Activated CD8-positive, alpha-beta T cell treated with anti-CD3 and anti-CD28 coated beads for 36 hours (primary cell): Measurements from ENCODE around the gene F8. TPM values are rescaled to one million over a fixed set of nuclear protein-coding genes. Genes with fewer than 3 reads are reported as not detected.

ENCODE experiments used
- ATAC-seq: fragments of 200-7000 bp; cut with Tn5 transposase; one replicate; pipeline ENCODE4 v1.10.0; 2021; ENCODE audit warnings: mild to moderate bottlenecking, moderate library complexity
- CTCF ChIA-PET: fragments of 350-600 bp; sonication (Branson Sonifier 250); formaldehyde crosslinking; loops from one replicate; lab custom pipeline; 2021; ENCODE audit warnings: antibody characterized with exemption; lab: Charles Lee
- POLR2A ChIA-PET: fragments of 350-600 bp; sonication (Branson Sonifier 250); formaldehyde crosslinking; loops from one replicate; lab custom pipeline; 2021; ENCODE audit warnings: antibody characterized with exemption; lab: Charles Lee
- DNase-seq: peaks from one replicate; pipeline ENCODE4 v3.0.0-alpha.2; 2020
- H3K27ac Mint-ChIP-seq: one replicate; pipeline ENCODE4 v1.8.0; 2021; ENCODE audit warnings: mild to moderate bottlenecking, mixed read lengths
- H3K27me3 Mint-ChIP-seq: one replicate; pipeline ENCODE4 v1.8.0; 2021; ENCODE audit warnings: mixed read lengths
- H3K36me3 Mint-ChIP-seq: one replicate; pipeline ENCODE4 v1.8.0; 2021; ENCODE audit warnings: low read depth, mixed read lengths
- H3K4me1 Mint-ChIP-seq: one replicate; pipeline ENCODE4 v1.8.0; 2021; ENCODE audit warnings: low read depth, mixed read lengths
- H3K4me3 Mint-ChIP-seq: one replicate; pipeline ENCODE4 v1.8.0; 2021; ENCODE audit warnings: mild to moderate bottlenecking, moderate library complexity, mixed read lengths
- H3K9me3 Mint-ChIP-seq: one replicate; pipeline ENCODE4 v1.8.0; 2021; ENCODE audit warnings: mixed read lengths
- intact Hi-C: fragments of 100-400 bp; cut with micrococcal nuclease; formaldehyde crosslinking; loops from one replicate; pipeline ENCODE4 v1.10.0; 2022
- total RNA-seq, 2 experiments: library from RNA; stranded (reverse); gene quantifications; one replicate each; pipeline ENCODE4 v1.2.3, GENCODE V29; 2021
- TF ChIP-seq, protein P1 (sequence below): fragments of 200-600 bp; IDR thresholded peaks from one replicate; pipeline ENCODE4 v1.8.0; 2022; ENCODE audit warnings: antibody characterized with exemption, mild to moderate bottlenecking

F8 gene
- total RNA-seq, 2 experiments from 2014 or later: 4.1 to 4.4 TPM

DNA sequence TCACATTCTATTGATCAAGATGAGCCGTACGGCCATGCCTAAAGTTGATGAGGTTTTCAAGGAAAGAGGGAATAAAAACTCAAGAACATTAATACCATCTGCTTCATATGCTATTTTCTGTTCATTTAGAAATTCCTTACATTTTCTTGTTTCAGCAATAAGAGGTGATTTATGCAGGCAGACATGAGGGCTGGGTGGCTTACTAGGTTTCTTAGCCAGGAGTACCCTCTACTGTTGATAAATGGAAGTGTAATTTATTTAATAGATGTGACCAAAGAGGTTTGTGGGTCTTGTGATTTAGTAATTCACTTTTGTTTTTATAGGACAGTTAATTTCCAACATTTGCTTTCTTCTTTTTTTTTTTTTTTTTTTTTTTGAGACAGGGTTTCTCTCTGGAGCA lies 181.7 kb downstream of the F8 start:
- Mint-ChIP-seq H3K36me3 (no peaks in the 10 kb centered on the region), H3K27me3 (no peaks in the 10 kb centered on the region), H3K9me3 (no peaks in the 10 kb centered on the region), H3K27ac (no peak overlapping the region), H3K4me3 (no peak overlapping the region), H3K4me1 (peaks cover 3% of the 10 kb centered on the region)
- ATAC-seq (peak; percentile 70), DNase-seq (no peak)
- TF ChIP-seq, protein P1, sequence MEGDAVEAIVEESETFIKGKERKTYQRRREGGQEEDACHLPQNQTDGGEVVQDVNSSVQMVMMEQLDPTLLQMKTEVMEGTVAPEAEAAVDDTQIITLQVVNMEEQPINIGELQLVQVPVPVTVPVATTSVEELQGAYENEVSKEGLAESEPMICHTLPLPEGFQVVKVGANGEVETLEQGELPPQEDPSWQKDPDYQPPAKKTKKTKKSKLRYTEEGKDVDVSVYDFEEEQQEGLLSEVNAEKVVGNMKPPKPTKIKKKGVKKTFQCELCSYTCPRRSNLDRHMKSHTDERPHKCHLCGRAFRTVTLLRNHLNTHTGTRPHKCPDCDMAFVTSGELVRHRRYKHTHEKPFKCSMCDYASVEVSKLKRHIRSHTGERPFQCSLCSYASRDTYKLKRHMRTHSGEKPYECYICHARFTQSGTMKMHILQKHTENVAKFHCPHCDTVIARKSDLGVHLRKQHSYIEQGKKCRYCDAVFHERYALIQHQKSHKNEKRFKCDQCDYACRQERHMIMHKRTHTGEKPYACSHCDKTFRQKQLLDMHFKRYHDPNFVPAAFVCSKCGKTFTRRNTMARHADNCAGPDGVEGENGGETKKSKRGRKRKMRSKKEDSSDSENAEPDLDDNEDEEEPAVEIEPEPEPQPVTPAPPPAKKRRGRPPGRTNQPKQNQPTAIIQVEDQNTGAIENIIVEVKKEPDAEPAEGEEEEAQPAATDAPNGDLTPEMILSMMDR: peak; percentile 64
- ChIA-PET POLR2A (no interaction called here), CTCF (interaction anchor here (0.6 to 2.2 kb wide), 8 partner anchors 10 to 92 kb away, joined by 3 to 8 read pairs (median 4); partner anchors contain the start of genes DKC1 and GAB3)
- intact Hi-C loops: no loop called here

DNA sequence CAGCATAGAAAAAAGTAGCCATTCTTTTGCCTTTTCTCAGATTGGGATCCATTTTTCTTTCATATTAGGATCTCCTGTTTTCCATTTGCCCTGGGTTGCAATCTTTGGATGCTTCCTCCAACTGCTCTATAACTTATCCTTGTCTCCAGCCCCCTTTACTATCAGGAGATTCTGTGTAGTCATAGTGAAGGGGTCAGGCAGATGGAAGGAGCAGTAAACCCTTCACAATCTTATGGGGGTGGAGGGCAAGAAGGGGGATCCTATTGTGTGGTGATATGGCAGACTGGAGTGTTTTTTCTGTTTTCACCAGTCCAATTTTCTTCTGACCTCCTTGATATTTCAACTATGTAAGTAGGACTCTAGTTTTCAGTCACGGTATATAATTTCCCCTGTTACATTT lies 186.4 kb downstream of the F8 start:
- ChIA-PET CTCF (no interaction called here), POLR2A (no interaction called here)
- Mint-ChIP-seq H3K27ac (no peak overlapping the region), H3K4me3 (no peak overlapping the region), H3K4me1 (peaks cover 7% of the 10 kb centered on the region), H3K27me3 (no peaks in the 10 kb centered on the region), H3K9me3 (no peaks in the 10 kb centered on the region), H3K36me3 (no peaks in the 10 kb centered on the region)
- ATAC-seq (no peak), DNase-seq (no peak)
- intact Hi-C loops: no loop called here
- TF ChIP-seq, protein P1: no peak

DNA sequence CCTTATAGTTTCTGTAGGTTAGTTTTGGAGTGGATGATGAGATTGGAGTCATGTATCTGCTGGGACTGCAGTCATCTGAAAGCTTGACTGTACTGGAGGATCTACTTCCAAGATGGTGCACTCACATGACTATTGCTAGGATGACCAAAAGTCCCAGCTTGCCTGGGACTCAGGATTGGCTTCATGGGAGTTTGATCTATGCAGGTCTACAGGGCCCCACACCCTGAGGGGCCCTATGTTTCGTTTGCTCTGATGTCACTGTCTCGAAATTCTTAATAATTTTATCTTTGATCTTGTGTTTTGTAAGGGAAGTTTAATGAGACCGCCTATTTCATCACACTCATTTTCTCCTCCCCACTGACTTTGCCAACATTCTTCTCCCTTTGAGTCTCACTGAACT lies 188.0 kb downstream of the F8 start, which contains the start of gene SMIM9:
TSS of gene SMIM9 (minus strand) at position 101 of the 400 bp plus-strand sequence. CDS start 3,806 bp downstream, outside the sequence.
- Mint-ChIP-seq H3K9me3 (no peaks in the 10 kb centered on the region), H3K27ac (no peak within 1 kb of the TSS), H3K27me3 (no peaks in the 10 kb centered on the region), H3K4me1 (peaks cover 12% of the 10 kb centered on the region), H3K36me3 (no peaks in the 10 kb centered on the region), H3K4me3 (no peak within 1 kb of the TSS)
- intact Hi-C loops: no loop called here
- DNase-seq (no peak), ATAC-seq (no peak)
- TF ChIP-seq, protein P1: no peak
- ChIA-PET POLR2A (interaction anchor here (0.6 kb wide), 2 partner anchors 284 to 783 kb away, joined by 3 read pairs; no protein-coding TSS in a partner anchor), CTCF (interaction anchor here (0.7 kb wide), 1 partner anchor 22 kb away, joined by 3 read pairs; no protein-coding TSS in a partner anchor)

DNA sequence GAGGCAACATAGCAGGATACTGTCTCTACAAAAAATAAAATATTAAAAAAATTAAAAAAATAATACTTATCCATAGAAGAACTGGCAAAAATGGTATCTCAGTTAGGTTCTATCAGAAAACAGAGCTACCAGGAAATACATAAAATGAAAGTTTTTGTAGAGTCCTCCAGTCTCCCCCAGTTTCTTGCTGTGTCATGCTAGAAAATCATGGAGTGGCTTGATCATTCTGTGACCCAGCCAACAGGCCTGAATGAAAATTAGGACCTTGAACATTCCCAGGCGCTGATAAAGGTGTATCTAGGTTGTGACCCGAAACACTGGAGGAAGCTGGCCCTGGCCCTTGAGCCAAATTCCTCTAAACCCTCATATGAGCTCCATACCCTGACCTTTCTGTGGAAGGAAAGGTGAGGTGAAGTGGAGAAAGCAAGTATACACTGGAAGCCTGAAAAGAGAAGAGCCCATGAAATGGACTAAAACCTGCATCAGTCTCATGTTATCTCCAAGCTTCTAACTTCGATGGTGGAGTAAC lies 188.7 kb downstream of the F8 start:
- Mint-ChIP-seq H3K36me3 (no peaks in the 10 kb centered on the region), H3K4me1 (peaks cover 17% of the 10 kb centered on the region), H3K27me3 (no peaks in the 10 kb centered on the region), H3K4me3 (no peak overlapping the region), H3K27ac (no peak overlapping the region), H3K9me3 (no peaks in the 10 kb centered on the region)
- ChIA-PET POLR2A (interaction anchor here (0.6 kb wide), 1 partner anchor 285 kb away, joined by 3 read pairs; no protein-coding TSS in a partner anchor), CTCF (interaction anchor here (0.7 to 1.5 kb wide), 2 partner anchors 21 to 85 kb away, joined by 3 read pairs; no protein-coding TSS in a partner anchor)
- TF ChIP-seq, protein P1: no peak
- ATAC-seq: no peak
- intact Hi-C loops: no loop called here
- DNase-seq: no peak

DNA sequence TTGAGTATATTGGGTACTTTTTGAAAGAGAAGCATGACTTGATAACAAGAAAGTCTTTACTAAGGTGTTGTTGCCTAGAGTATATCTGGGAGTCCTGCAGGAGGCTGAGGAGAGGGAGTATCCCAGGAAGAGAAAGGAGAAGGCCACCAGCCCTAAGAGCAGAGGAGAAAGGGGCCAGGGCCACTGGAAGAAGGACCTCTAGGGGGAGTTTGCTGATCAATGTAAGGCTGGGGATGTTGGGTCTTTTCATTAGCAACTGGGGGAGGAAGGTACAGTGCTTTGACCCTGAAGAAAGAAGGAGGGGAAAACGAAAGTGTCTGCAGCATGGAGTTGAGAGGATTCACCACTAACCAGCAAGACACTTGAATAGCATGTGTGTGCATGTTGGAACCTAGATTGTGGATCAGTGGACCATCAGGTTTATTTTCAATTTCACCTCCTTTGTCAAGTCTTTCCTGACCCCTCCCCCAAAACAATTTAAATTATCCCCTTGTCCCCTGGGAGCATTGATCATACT lies 192.5 kb downstream of the F8 start:
- intact Hi-C loops: no loop called here
- TF ChIP-seq, protein P1: no peak
- Mint-ChIP-seq H3K4me3 (no peak overlapping the region), H3K27me3 (no peaks in the 10 kb centered on the region), H3K9me3 (no peaks in the 10 kb centered on the region), H3K27ac (no peak overlapping the region), H3K4me1 (peaks cover 21% of the 10 kb centered on the region), H3K36me3 (no peaks in the 10 kb centered on the region)
- DNase-seq (no peak), ATAC-seq (no peak)
- ChIA-PET POLR2A (no interaction called here), CTCF (no interaction called here)
